Urinary bladder (tissue), 4 donors: Measurements from ENCODE around the gene C19orf47. TPM values are rescaled to one million over a fixed set of nuclear protein-coding genes. Genes with fewer than 3 reads are reported as not detected.

ENCODE experiments used
- DNase-seq: peaks from one replicate; pipeline ENCODE4 v3.0.0-alpha.2; 2015; ENCODE audit errors: extremely low spot score
- H3K27ac ChIP-seq: one replicate; pipeline ENCODE4 v1.5.1; 2013; ENCODE audit warnings: low read depth, mild to moderate bottlenecking, moderate library complexity
- H3K36me3 ChIP-seq: one replicate; pipeline ENCODE4 v1.6.1; 2013; ENCODE audit warnings: mild to moderate bottlenecking, moderate library complexity; ENCODE audit not compliant: insufficient read depth
- H3K4me1 ChIP-seq: one replicate; pipeline ENCODE4 v1.6.1; 2013; ENCODE audit warnings: mild to moderate bottlenecking, moderate library complexity; ENCODE audit not compliant: insufficient read depth
- H3K4me3 ChIP-seq: one replicate; pipeline ENCODE4 v1.5.1; 2013; ENCODE audit warnings: low read depth, low read length
- WGBS: extraction: QIAGEN DNeasy Blood & Tissue Kit; methylation state at CpG from one replicate; pipeline ENCODE4 v1.1.7; 2013; 5-methylcytosine and 5-hydroxymethylcytosine counted together
- polyA plus RNA-seq: library from polyadenylated mRNA; stranded (reverse); fragments of 200-250 nt; gene quantifications from one replicate; pipeline ENCODE4 v1.2.3, GENCODE V29; 2013
- total RNA-seq: library from RNA; depleted of rRNA; stranded (reverse); fragments of >200 nt; gene quantifications from one replicate; pipeline ENCODE4 v1.2.3, GENCODE V29; 2014
- donor health status: healthy with polysubstance abuse.
- donor health status: healthy.

C19orf47 gene
- total and polyA plus RNA-seq, 2 donors, result 4.9 to 16.3 TPM

- Histone ChIP-seq H3K4me3 (no peak overlapping the region), H3K36me3 (peaks cover 3% of the 10 kb centered on the region), H3K27ac (no peak overlapping the region), H3K4me1 (no peaks in the 10 kb centered on the region)
- 88% methylated on average over 6 of the region's 6 CpGs for WGBS
- DNase-seq, result no peak
These were observed 15.5 kb downstream of the C19orf47 start for GRCh38 chr19:40332669-40333068.

- no peak for DNase-seq
These were observed 17.1 kb downstream of the C19orf47 start for GRCh38 chr19:40331052-40331451.

GRCh38 chr19:40326201-40326600, 22.0 kb downstream of the C19orf47 start:
- DNase-seq, result no peak
- peaks cover 5% of the 10 kb centered on the region for H3K36me3 ChIP-seq
- H3K4me3 ChIP-seq, result no peak overlapping the region
- 93% methylated on average over 14 of the region's 14 CpGs for WGBS
- no peaks in the 10 kb centered on the region for H3K4me1 ChIP-seq
- H3K27ac ChIP-seq, result no peak overlapping the region

More at GRCh38 chr19:40331052-40331451, 17.1 kb downstream of the C19orf47 start:
- 86% methylated on average over 5 of the region's 5 CpGs for WGBS
- Histone ChIP-seq H3K36me3 (peaks cover 3% of the 10 kb centered on the region), H3K4me3 (no peak overlapping the region), H3K4me1 (no peaks in the 10 kb centered on the region), H3K27ac (no peak overlapping the region)

GRCh38 chr19:40323705-40324104, 24.5 kb downstream of the C19orf47 start:
- WGBS, result 89% methylated on average over 13 of the region's 13 CpGs
- no peak for DNase-seq
- H3K36me3 ChIP-seq, result peaks cover 9% of the 10 kb centered on the region
- no peak overlapping the region for H3K4me3 ChIP-seq
- H3K4me1 ChIP-seq, result no peaks in the 10 kb centered on the region
- H3K27ac ChIP-seq, result no peak overlapping the region

GRCh38 chr19:40322951-40323615, 25.1 kb downstream of the C19orf47 start:
- no peak for DNase-seq
- peaks cover 9% of the 10 kb centered on the region for H3K36me3 ChIP-seq
- H3K4me3 ChIP-seq, result no peak overlapping the region
- WGBS, result 92% methylated on average over 15 of the region's 15 CpGs
- H3K27ac ChIP-seq, result no peak overlapping the region
- no peaks in the 10 kb centered on the region for H3K4me1 ChIP-seq

GRCh38 chr19:40322271-40322610, 26.0 kb downstream of the C19orf47 start:
- Histone ChIP-seq H3K4me3 (no peak overlapping the region), H3K36me3 (peaks cover 9% of the 10 kb centered on the region), H3K4me1 (no peaks in the 10 kb centered on the region), H3K27ac (no peak overlapping the region)
- 95% methylated on average over 7 of the region's 7 CpGs for WGBS
- no peak for DNase-seq

GRCh38 chr19:40321566-40322270, 26.5 kb downstream of the C19orf47 start:
- 94% methylated on average over 27 of the region's 27 CpGs for WGBS

GRCh38 chr19:40321076-40321475, 27.1 kb downstream of the C19orf47 start:
- Histone ChIP-seq H3K4me1 (no peaks in the 10 kb centered on the region), H3K27ac (no peak overlapping the region), H3K36me3 (peaks cover 9% of the 10 kb centered on the region), H3K4me3 (no peak overlapping the region)
- 94% methylated on average over 18 of the region's 18 CpGs for WGBS
- no peak for DNase-seq

More at GRCh38 chr19:40321566-40322270, 26.5 kb downstream of the C19orf47 start:
- peaks cover 9% of the 10 kb centered on the region for H3K36me3 ChIP-seq
- H3K4me3 ChIP-seq, result no peak overlapping the region
- H3K4me1 ChIP-seq, result no peaks in the 10 kb centered on the region
- H3K27ac ChIP-seq, result no peak overlapping the region
- no peak for DNase-seq

- Histone ChIP-seq H3K4me3 (no peak overlapping the region), H3K36me3 (peaks cover 9% of the 10 kb centered on the region), H3K4me1 (no peaks in the 10 kb centered on the region), H3K27ac (no peak overlapping the region)
- 90% methylated on average over 7 of the region's 7 CpGs for WGBS
- no peak for DNase-seq
These were observed 27.6 kb downstream of the C19orf47 start for GRCh38 chr19:40320558-40320935.

- H3K4me1 ChIP-seq, result no peaks in the 10 kb centered on the region
- peaks cover 9% of the 10 kb centered on the region for H3K36me3 ChIP-seq
- H3K27ac ChIP-seq, result no peak overlapping the region
- WGBS, result 80% methylated on average over 7 of the region's 7 CpGs
- H3K4me3 ChIP-seq, result no peak overlapping the region
- DNase-seq, result no peak
These were observed 30.9 kb downstream of the C19orf47 start for GRCh38 chr19:40317338-40317737.

GRCh38 chr19:40315812-40316470, 32.3 kb downstream of the C19orf47 start:
- H3K27ac ChIP-seq, result no peak overlapping the region
- H3K36me3 ChIP-seq, result peaks cover under 1% of the 10 kb centered on the region
- H3K4me1 ChIP-seq, result no peaks in the 10 kb centered on the region
- no peak overlapping the region for H3K4me3 ChIP-seq
- 57% methylated on average over 5 of the region's 5 CpGs for WGBS
- no peak for DNase-seq

GRCh38 chr19:40314656-40315055, 33.5 kb downstream of the C19orf47 start:
- H3K4me3 ChIP-seq, result no peak overlapping the region
- WGBS, result 80% methylated on average over 2 of the region's 2 CpGs
- no peak overlapping the region for H3K27ac ChIP-seq
- no peak for DNase-seq
- no peaks in the 10 kb centered on the region for H3K4me1 ChIP-seq
- H3K36me3 ChIP-seq, result no peaks in the 10 kb centered on the region

GRCh38 chr19:40313229-40313983, 34.8 kb downstream of the C19orf47 start:
- H3K36me3 ChIP-seq, result no peaks in the 10 kb centered on the region
- no peaks in the 10 kb centered on the region for H3K4me1 ChIP-seq
- DNase-seq, result no peak
- WGBS, result 90% methylated on average over 9 of the region's 9 CpGs
- no peak overlapping the region for H3K4me3 ChIP-seq
- H3K27ac ChIP-seq, result no peak overlapping the region
